HFFc6 (cell line): ENCODE results near the gene HSD17B4. TPM values are rescaled to one million over a fixed set of nuclear protein-coding genes. Genes with fewer than 3 reads are reported as not detected.
"Not testable (repeated sequence)": the region's sequence is repeated elsewhere in the genome, so short reads cannot be mapped to it uniquely, and the experiment has no call there.

Source experiments
- DNase-seq: peaks from one replicate; pipeline ENCODE4 v3.0.0-alpha.2; 2018
- H3K27ac Mint-ChIP-seq: 2 replicates; pipeline ENCODE4 v1.8.0; 2020; ENCODE audit warnings: mild to moderate bottlenecking, mixed read lengths
- H3K27me3 Mint-ChIP-seq: 2 replicates; pipeline ENCODE4 v1.8.0; 2021; ENCODE audit warnings: mild to moderate bottlenecking, moderate library complexity, mixed read lengths; ENCODE audit not compliant: insufficient read depth
- H3K36me3 Mint-ChIP-seq: 2 replicates; pipeline ENCODE4 v1.8.0; 2021; ENCODE audit warnings: low read depth, mixed read lengths
- H3K4me1 Mint-ChIP-seq: 2 replicates; pipeline ENCODE4 v1.8.0; 2020; ENCODE audit warnings: low read depth, mixed read lengths
- H3K4me3 Mint-ChIP-seq: 2 replicates; pipeline ENCODE4 v1.8.0; 2020; ENCODE audit warnings: mild to moderate bottlenecking, moderate library complexity, mixed read lengths
- H3K9me3 Mint-ChIP-seq: 2 replicates; pipeline ENCODE4 v1.8.0; 2020; ENCODE audit warnings: mild to moderate bottlenecking, mixed read lengths
- total RNA-seq, 6 experiments: library from RNA; stranded (reverse); fragmentation: NEBNext Ultra II Directional; extraction: Animal tissue kit (Norgen Biotek cat#: 25700); gene quantifications; 2 replicates in 1 of 6; 3 replicates in 5 of 6; pipeline ENCODE4 v1.2.3, GENCODE V29; 2021
- TF ChIP-seq, protein P1 (sequence below): fragments of 200-600 bp; sonication (generic); IDR thresholded peaks from 2 replicates; pipeline ENCODE4 v1.5.0; 2021; ENCODE audit warnings: antibody characterized with exemption, mild to moderate bottlenecking

Gene HSD17B4
- total RNA-seq, 6 experiments from 2014 or later, result 93.7 to 139 (median 107) TPM

DNA sequence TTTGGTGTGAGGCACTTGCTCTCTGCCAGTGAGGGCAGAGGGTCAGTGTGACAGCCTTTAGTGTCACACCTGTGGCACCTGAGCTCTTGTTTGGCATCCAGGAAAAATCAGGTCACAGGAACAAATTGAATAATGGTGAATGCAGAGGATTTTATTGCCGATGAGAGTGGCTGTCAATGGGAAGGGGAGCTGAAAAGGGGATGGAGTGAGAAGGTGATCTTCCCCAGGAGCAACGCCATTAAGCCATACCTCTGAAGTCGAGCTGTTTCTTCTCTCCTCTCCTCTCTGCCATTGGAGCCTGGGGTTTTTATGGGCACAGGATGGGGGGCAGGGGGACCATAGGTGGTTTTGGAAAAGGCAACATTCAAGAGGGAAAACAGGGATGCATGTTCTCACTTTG, 2.4 kb upstream of the HSD17B4 start:
- peaks cover 8% of the 10 kb centered on the region for H3K27me3 Mint-ChIP-seq
- H3K27ac Mint-ChIP-seq, result no peak overlapping the region
- H3K9me3 Mint-ChIP-seq, result peaks cover 13% of the 10 kb centered on the region
- H3K36me3 Mint-ChIP-seq, result peaks cover 10% of the 10 kb centered on the region; the same call in 1 of the 2 replicates
- no peak for DNase-seq
- TF ChIP-seq, protein P1, sequence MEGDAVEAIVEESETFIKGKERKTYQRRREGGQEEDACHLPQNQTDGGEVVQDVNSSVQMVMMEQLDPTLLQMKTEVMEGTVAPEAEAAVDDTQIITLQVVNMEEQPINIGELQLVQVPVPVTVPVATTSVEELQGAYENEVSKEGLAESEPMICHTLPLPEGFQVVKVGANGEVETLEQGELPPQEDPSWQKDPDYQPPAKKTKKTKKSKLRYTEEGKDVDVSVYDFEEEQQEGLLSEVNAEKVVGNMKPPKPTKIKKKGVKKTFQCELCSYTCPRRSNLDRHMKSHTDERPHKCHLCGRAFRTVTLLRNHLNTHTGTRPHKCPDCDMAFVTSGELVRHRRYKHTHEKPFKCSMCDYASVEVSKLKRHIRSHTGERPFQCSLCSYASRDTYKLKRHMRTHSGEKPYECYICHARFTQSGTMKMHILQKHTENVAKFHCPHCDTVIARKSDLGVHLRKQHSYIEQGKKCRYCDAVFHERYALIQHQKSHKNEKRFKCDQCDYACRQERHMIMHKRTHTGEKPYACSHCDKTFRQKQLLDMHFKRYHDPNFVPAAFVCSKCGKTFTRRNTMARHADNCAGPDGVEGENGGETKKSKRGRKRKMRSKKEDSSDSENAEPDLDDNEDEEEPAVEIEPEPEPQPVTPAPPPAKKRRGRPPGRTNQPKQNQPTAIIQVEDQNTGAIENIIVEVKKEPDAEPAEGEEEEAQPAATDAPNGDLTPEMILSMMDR, result no peak
- peaks cover 11% of the 10 kb centered on the region for H3K4me1 Mint-ChIP-seq
- H3K4me3 Mint-ChIP-seq, result no peak overlapping the region

DNA sequence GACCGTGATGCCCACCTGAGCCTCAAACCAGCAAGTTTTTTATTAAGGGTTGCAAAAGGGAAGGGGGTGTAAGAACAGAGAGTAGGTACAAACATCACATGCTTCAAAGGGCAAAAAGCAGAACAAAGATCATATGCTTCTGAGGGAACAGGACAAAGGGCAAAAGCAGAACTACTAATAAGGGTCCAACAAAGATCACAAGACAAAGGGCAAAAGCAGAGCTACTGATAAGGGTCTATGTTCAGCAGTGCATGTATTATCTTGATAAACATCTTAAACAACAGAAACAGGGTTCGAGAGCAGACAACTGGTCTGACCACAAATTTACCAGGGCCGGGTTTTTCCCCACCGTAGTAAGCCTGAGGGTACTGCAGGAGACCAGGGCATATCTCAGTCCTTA, 1.7 kb upstream of the HSD17B4 start:
- Mint-ChIP-seq H3K36me3 (peaks cover 10% of the 10 kb centered on the region; the same call in 1 of the 2 replicates), H3K4me1 (peaks cover 11% of the 10 kb centered on the region), H3K9me3 (peaks cover 13% of the 10 kb centered on the region)
- not testable (repeated sequence) for DNase-seq, H3K27me3 Mint-ChIP-seq, H3K27ac Mint-ChIP-seq, H3K4me3 Mint-ChIP-seq

DNA sequence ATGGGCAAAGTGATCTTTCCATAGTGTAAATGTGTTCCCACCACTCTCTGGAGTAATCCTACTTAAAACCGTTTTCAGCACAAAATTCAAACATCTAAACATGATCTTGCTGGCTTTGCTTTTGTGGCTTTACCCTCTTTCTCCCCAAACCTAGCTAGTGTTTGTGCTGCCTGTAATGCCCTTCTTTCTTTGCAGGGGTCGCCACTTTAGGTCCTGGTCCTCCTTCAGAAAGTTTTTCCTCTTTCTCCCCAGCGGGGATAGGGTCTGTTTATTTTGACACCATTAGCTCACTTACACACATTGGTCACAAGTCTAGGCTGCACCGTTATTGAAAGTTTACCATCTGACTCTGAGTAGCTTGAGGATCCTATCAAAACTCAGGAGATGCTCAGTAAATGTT, 736 bp upstream of the HSD17B4 start:
- Mint-ChIP-seq H3K4me3 (no peak overlapping the region), H3K27ac (no peak overlapping the region), H3K27me3 (peaks cover 6% of the 10 kb centered on the region; the same call in 1 of the 2 replicates), H3K36me3 (peaks cover 11% of the 10 kb centered on the region; the same call in 1 of the 2 replicates), H3K9me3 (peaks cover 13% of the 10 kb centered on the region), H3K4me1 (peaks cover 11% of the 10 kb centered on the region)
- TF ChIP-seq, protein P1, result peak; percentile 34
- DNase-seq, result no peak

DNA sequence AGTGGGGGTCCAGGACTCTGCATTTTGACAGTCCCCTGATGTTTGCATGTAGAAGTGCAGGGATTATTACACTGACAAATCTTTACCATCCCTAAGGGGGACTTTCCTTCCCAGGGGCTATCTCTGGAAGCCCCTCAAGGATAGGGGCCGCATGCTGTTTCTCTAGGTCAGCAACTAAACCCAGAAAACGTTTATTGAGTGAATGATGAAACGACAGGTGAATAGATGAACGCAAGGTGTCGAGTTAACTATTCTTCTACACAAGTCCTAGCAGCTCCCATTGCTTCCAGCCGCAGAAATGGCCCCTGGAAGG, 281 bp upstream of the HSD17B4 start:
- TF ChIP-seq, protein P1, result no peak
- Mint-ChIP-seq H3K4me1 (peaks cover 11% of the 10 kb centered on the region), H3K4me3 (peak overlapping the region; percentile 96), H3K27ac (peak overlapping the region; percentile 80; the same call in 1 of the 2 replicates), H3K9me3 (peaks cover 13% of the 10 kb centered on the region), H3K27me3 (0 out of 2 replicates have a peak, but pooled peaks cover 4% of the 10 kb centered on the region), H3K36me3 (peaks cover 15% of the 10 kb centered on the region; the same call in 1 of the 2 replicates)
- DNase-seq, result no peak

DNA sequence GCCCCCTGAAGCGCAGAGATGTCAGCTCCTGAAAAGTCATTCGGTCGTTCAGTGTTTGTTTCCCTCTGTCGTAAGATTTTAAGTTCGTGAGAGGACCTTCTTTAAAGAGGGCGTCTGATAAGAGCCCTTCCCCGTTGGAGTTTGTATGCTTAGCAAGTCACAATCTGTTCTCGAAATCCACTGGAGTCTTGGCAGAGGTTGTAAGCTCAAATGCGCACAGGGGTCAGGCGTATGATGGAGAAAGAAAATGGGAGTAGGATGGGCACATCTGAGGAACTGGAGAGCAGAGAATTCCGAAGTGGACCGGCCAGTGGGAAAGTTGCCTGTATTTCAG, 710 bp downstream of the HSD17B4 start:
- peaks cover 15% of the 10 kb centered on the region; the same call in 1 of the 2 replicates for H3K36me3 Mint-ChIP-seq
- H3K4me1 Mint-ChIP-seq, result peaks cover 11% of the 10 kb centered on the region
- peaks cover 13% of the 10 kb centered on the region for H3K9me3 Mint-ChIP-seq
- TF ChIP-seq, protein P1, result no peak
- peak overlapping the region; percentile 96 for H3K4me3 Mint-ChIP-seq
- DNase-seq, result no peak
- peak overlapping the region; percentile 80 for H3K27ac Mint-ChIP-seq
- H3K27me3 Mint-ChIP-seq, result 0 out of 2 replicates have a peak, but pooled peaks cover 4% of the 10 kb centered on the region

DNA sequence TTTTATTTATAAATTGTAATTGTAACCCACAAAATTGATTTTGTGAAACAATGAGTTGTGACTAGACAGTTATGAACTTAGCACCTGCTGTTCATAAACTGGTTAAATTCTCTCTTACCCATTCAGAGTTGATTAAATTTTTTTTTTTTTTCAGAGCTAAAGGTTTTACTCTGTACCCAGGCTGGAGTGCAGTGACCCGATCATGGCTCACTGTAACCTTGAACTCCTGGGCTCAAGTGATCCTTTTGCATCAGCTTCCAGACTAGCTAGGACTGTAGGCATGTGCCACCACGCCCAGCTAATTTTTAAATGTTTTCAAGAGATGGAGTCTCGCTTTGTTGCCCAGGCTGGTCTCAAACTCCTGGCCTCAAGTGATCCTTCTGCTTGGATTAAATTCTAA, 1.9 kb downstream of the HSD17B4 start:
- Mint-ChIP-seq H3K27me3 (0 out of 2 replicates have a peak, but pooled peaks cover 4% of the 10 kb centered on the region), H3K36me3 (peaks cover 15% of the 10 kb centered on the region; the same call in 1 of the 2 replicates), H3K4me1 (peaks cover 11% of the 10 kb centered on the region), H3K9me3 (peaks cover 13% of the 10 kb centered on the region), H3K4me3 (no peak overlapping the region), H3K27ac (no peak overlapping the region)
- no peak for DNase-seq
- TF ChIP-seq, protein P1, result no peak
